SK-N-SH (cell line): ENCODE results near the gene SPINK5. TPM values are rescaled to one million over a fixed set of nuclear protein-coding genes. Genes with fewer than 3 reads are reported as not detected.

Source experiments
- CTCF ChIA-PET: fragments of 300-600, 350-600 bp; formaldehyde crosslinking; extraction: SDS; loops from one replicate; lab custom pipeline; 2021; lab: Yijun Ruan, JAX
- POLR2A ChIA-PET: fragments of 350-600 bp; sonication (Branson Sonifier 250); formaldehyde crosslinking; extraction: SDS; loops from one replicate; lab custom pipeline; 2020; ENCODE audit warnings: antibody characterized with exemption, inconsistent platforms; lab: Yijun Ruan, JAX
- DNase-seq: peaks from one replicate; pipeline ENCODE4 v3.0.0; 2012
- H2AFZ ChIP-seq: fragments of 200-600 bp; sonication (generic); 2 replicates; pipeline ENCODE4 v1.8.1; 2016; ENCODE audit warnings: antibody characterized with exemption, mild to moderate bottlenecking, low read depth
- H3F3A ChIP-seq: fragments of 200-600 bp; sonication (generic); replicated peaks from 2 replicates; pipeline ENCODE3; 2016; ENCODE audit warnings: antibody characterized with exemption, mild to moderate bottlenecking; ENCODE audit not compliant: insufficient read depth
- H3K27ac ChIP-seq, 2 experiments: fragments of 200-500 bp in 1 of 2; fragments of 200-600 bp in 1 of 2; sonication (Bioruptor generic) in 1 of 2; sonication (generic), shearing (Covaris generic) in 1 of 2; 2 replicates each; pipeline versions ENCODE4 v1.5.1 to v1.6.1; 2014 to 2016; ENCODE audit warnings: low read depth in 2 of 2, inconsistent platforms in 1 of 2, low read length in 1 of 2, mild to moderate bottlenecking in 1 of 2, mixed read lengths in 1 of 2
- H3K27me3 ChIP-seq: fragments of 200-600 bp; sonication (generic), shearing (Covaris generic); 2 replicates; pipeline ENCODE4 v1.6.1; 2016; ENCODE audit warnings: mixed run types; ENCODE audit not compliant: insufficient read depth
- H3K36me3 ChIP-seq, 2 experiments: fragments of 200-500 bp in 1 of 2; fragments of 200-600 bp in 1 of 2; sonication (Bioruptor generic) in 1 of 2; sonication (generic) in 1 of 2; replicated peaks in 1 of 2; 2 replicates each; pipeline versions ENCODE3 to v1.5.1; 2014 to 2016; ENCODE audit warnings: low read length in 1 of 2, mild to moderate bottlenecking in 1 of 2; ENCODE audit not compliant: insufficient read depth in 2 of 2, control insufficient read depth in 1 of 2
- H3K4me1 ChIP-seq, 2 experiments: fragments of 200-500 bp in 1 of 2; fragments of 200-600 bp in 1 of 2; sonication (Bioruptor generic) in 1 of 2; sonication (generic), shearing (Covaris generic) in 1 of 2; 2 replicates each; pipeline versions ENCODE4 v1.5.1 to v1.6.1; 2014 to 2016; ENCODE audit warnings: low read depth in 1 of 2, low read length in 1 of 2, mixed run types in 1 of 2; ENCODE audit not compliant: insufficient read depth in 2 of 2, control insufficient read depth in 1 of 2
- H3K4me2 ChIP-seq: fragments of 200-600 bp; sonication (generic), shearing (Covaris generic); 2 replicates; pipeline ENCODE4 v1.6.1; 2017; ENCODE audit warnings: mixed run types
- H3K4me3 ChIP-seq, 2 experiments: fragments of 200-500 bp in 1 of 2; fragments of 200-600 bp in 1 of 2; sonication (Bioruptor generic) in 1 of 2; sonication (generic), shearing (Covaris generic) in 1 of 2; 2 replicates each; pipeline versions ENCODE4 v1.5.1 to v1.8.1; 2014 to 2016; ENCODE audit warnings: low read depth in 2 of 2, inconsistent platforms in 1 of 2, low read length in 1 of 2, mild to moderate bottlenecking in 1 of 2, mixed read lengths in 1 of 2, moderate library complexity in 1 of 2
- H3K79me2 ChIP-seq: fragments of 200-600 bp; sonication (generic); 2 replicates; pipeline ENCODE4 v1.8.1; 2017; ENCODE audit warnings: mild to moderate bottlenecking; ENCODE audit not compliant: insufficient read depth
- H3K9ac ChIP-seq: fragments of 200-600 bp; sonication (generic); 2 replicates; pipeline ENCODE4 v1.6.1; 2017; ENCODE audit warnings: mixed run types
- H3K9me2 ChIP-seq: fragments of 200-600 bp; sonication (generic); 2 replicates; pipeline ENCODE4 v1.6.1; 2017; ENCODE audit warnings: mixed run types
- H3K9me3 ChIP-seq: fragments of 200-600 bp; sonication (generic); 2 replicates; pipeline ENCODE4 v1.6.1; 2017; ENCODE audit warnings: mixed run types, mild to moderate bottlenecking, moderate library complexity
- H4K20me1 ChIP-seq: fragments of 200-600 bp; sonication (generic); 2 replicates; pipeline ENCODE4 v1.6.1; 2017; ENCODE audit warnings: mild to moderate bottlenecking, mixed run types; ENCODE audit not compliant: insufficient read depth
- CHD2 ChIP-seq: fragments of 150-350 bp; IDR thresholded peaks from 2 replicates; pipeline ENCODE4 v1.6.1; 2018; ENCODE audit warnings: low read length; ENCODE audit not compliant: partially characterized antibody
- EP300 ChIP-seq, 2 experiments: IDR thresholded peaks; 2 replicates each; pipeline versions ENCODE4 v1.4.0 to v1.6.1; 2012; ENCODE audit warnings: borderline replicate concordance in 1 of 2, low read depth in 1 of 2, low read length in 1 of 2
- EZH2phosphoT487 ChIP-seq: fragments of 200-600 bp; sonication (generic); IDR thresholded peaks from 2 replicates; pipeline ENCODE4 v1.6.1; 2017; ENCODE audit warnings: low read depth, mixed run types, mild to moderate bottlenecking, antibody characterized with exemption, moderate library complexity, borderline replicate concordance
- MXI1 ChIP-seq: IDR thresholded peaks from 2 replicates; pipeline ENCODE4 v1.6.1; 2012; ENCODE audit warnings: mild to moderate bottlenecking, low read depth, low read length, improper control_type of control experiment
- NFIC ChIP-seq: IDR thresholded peaks from 2 replicates; pipeline ENCODE4 v1.4.0; 2012; ENCODE audit warnings: borderline replicate concordance
- NRF1 ChIP-seq: IDR thresholded peaks from 2 replicates; pipeline ENCODE4 v1.6.1; 2012; ENCODE audit warnings: low read depth, mild to moderate bottlenecking, low read length
- PBX3 ChIP-seq: IDR thresholded peaks from 2 replicates; pipeline ENCODE4; 2012
- POLR2AphosphoS5 ChIP-seq: IDR thresholded peaks from 2 replicates; pipeline ENCODE4 v1.6.1; 2012; ENCODE audit warnings: low read depth, low read length
- RCOR1 ChIP-seq: fragments of 150-350 bp; IDR thresholded peaks from 2 replicates; pipeline ENCODE4 v1.6.1; 2017; ENCODE audit warnings: antibody characterized with exemption, low read length
- SMC3 ChIP-seq: IDR thresholded peaks from 2 replicates; pipeline ENCODE4 v1.6.1; 2012; ENCODE audit warnings: low read depth, low read length, improper control_type of control experiment
- YY1 ChIP-seq: IDR thresholded peaks from 2 replicates; pipeline ENCODE4 v1.4.0; 2012; ENCODE audit warnings: low read depth, mild to moderate bottlenecking
- ZBTB33 ChIP-seq: IDR thresholded peaks from 2 replicates; pipeline ENCODE4 v1.4.0; 2012; ENCODE audit warnings: low read depth, borderline replicate concordance
- WGBS: methylation state at CpG from one replicate; pipeline ENCODE4 v1.1.6; 2017; ENCODE audit warnings: low lambda C conversion rate; 5-methylcytosine and 5-hydroxymethylcytosine counted together
- polyA plus RNA-seq, 3 experiments: library from polyadenylated mRNA; depleted of rRNA; stranded (reverse); fragments of >200 nt; gene quantifications; 2 replicates each; pipeline ENCODE4 v1.2.3, GENCODE V29; 2012
- TF ChIP-seq, protein P1 (sequence below): IDR thresholded peaks from 2 replicates; pipeline ENCODE4 v1.6.1; 2012; ENCODE audit warnings: mild to moderate bottlenecking, low read depth, low read length, moderate library complexity

SPINK5 gene
- polyA plus RNA-seq, 1 of the 3 experiments (the other 2 are of a cell fraction): not detected

GRCh38 chr5:148145916-148146315 lies 82.1 kb downstream of the SPINK5 start (continued):
- TF ChIP-seq YY1: no peak
- TF ChIP-seq NFIC: no peak
- no peak for TF ChIP-seq NRF1

DNA sequence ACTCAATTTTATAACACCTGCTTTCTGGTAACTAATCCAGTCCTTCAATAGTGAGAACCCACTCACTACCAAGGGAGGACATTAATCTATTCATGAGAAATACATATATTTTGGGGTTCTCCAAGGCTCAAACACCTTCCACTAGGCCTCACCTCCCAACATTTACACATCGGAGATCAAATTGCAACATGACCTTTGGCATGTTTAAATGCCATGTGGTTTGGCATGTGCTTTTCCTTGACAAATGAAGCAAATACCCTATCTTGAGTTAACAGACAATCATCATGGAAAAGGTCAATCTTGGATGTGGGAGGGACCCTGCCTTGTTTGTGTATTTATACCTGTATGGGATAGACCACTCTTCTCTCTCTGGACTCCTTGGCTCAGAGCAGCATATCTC lies 82.7 kb downstream of the SPINK5 start:
- H3K9me3 ChIP-seq: no peaks in the 10 kb centered on the region
- no peak overlapping the region for H3K27ac ChIP-seq
- H2AFZ ChIP-seq: no peak overlapping the region
- POLR2A ChIA-PET: no interaction called here
- H3K79me2 ChIP-seq: no peaks in the 10 kb centered on the region
- WGBS: 82% methylated on average over 1 of the region's 1 CpG
- H3K4me1 ChIP-seq: no peaks in the 10 kb centered on the region
- no peak for DNase-seq
- H3K4me3 ChIP-seq: no peak overlapping the region
- no peaks in the 10 kb centered on the region for H4K20me1 ChIP-seq
- no peaks in the 10 kb centered on the region for H3K27me3 ChIP-seq
- H3K36me3 ChIP-seq: no peaks in the 10 kb centered on the region
- no peaks in the 10 kb centered on the region for H3F3A ChIP-seq
- no peaks in the 10 kb centered on the region for H3K9me2 ChIP-seq
- TF ChIP-seq NRF1 (no peak), POLR2AphosphoS5 (no peak), PBX3 (no peak), ZBTB33 (no peak), SMC3 (no peak), RCOR1 (no peak), EZH2phosphoT487 (no peak), CHD2 (no peak), MXI1 (no peak), EP300 (IDR thresholded peaks at IDR 0.05; ENCODE audit: borderline replicate concordance in 1 of 2, low read depth in 1 of 2, low read length in 1 of 2) (no peak)
- TF ChIP-seq, protein P1, sequence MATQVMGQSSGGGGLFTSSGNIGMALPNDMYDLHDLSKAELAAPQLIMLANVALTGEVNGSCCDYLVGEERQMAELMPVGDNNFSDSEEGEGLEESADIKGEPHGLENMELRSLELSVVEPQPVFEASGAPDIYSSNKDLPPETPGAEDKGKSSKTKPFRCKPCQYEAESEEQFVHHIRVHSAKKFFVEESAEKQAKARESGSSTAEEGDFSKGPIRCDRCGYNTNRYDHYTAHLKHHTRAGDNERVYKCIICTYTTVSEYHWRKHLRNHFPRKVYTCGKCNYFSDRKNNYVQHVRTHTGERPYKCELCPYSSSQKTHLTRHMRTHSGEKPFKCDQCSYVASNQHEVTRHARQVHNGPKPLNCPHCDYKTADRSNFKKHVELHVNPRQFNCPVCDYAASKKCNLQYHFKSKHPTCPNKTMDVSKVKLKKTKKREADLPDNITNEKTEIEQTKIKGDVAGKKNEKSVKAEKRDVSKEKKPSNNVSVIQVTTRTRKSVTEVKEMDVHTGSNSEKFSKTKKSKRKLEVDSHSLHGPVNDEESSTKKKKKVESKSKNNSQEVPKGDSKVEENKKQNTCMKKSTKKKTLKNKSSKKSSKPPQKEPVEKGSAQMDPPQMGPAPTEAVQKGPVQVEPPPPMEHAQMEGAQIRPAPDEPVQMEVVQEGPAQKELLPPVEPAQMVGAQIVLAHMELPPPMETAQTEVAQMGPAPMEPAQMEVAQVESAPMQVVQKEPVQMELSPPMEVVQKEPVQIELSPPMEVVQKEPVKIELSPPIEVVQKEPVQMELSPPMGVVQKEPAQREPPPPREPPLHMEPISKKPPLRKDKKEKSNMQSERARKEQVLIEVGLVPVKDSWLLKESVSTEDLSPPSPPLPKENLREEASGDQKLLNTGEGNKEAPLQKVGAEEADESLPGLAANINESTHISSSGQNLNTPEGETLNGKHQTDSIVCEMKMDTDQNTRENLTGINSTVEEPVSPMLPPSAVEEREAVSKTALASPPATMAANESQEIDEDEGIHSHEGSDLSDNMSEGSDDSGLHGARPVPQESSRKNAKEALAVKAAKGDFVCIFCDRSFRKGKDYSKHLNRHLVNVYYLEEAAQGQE: no peak
- no peak overlapping the region for H3K9ac ChIP-seq
- CTCF ChIA-PET: interaction anchor here (1.0 to 1.3 kb wide), 2 partner anchors 23 to 33 kb away, joined by 3 read pairs; no protein-coding TSS in a partner anchor
- H3K4me2 ChIP-seq: no peak overlapping the region
